Vagina (tissue), 2 donors: ENCODE measurements around the gene KMT2E. TPM values are rescaled to one million over a fixed set of nuclear protein-coding genes. Genes with fewer than 3 reads are reported as not detected.

Experiments
- DNase-seq, 2 donors: peaks; one replicate each; pipeline ENCODE4 v3.0.0-alpha.2; 2017; ENCODE audit errors: extremely low spot score in 2 of 2
- H3K27ac ChIP-seq: fragments of 200-600 bp; sonication (generic); one replicate; pipeline ENCODE4 v1.5.1; 2019
- H3K27me3 ChIP-seq: fragments of 200-600 bp; sonication (generic); one replicate; pipeline ENCODE4 v1.5.1; 2019
- H3K36me3 ChIP-seq, 2 donors: fragments of 200-600 bp; sonication (generic); one replicate each; pipeline ENCODE4 v1.5.1; 2017 to 2019
- H3K4me1 ChIP-seq: fragments of 200-600 bp; sonication (generic); one replicate; pipeline ENCODE4 v1.5.1; 2019
- H3K4me3 ChIP-seq, 2 donors: fragments of 200-600 bp; sonication (generic); 1 replicate in 1 of 2; 2 replicates in 1 of 2; pipeline ENCODE4 v1.5.1; 2016 to 2019
- H3K9me3 ChIP-seq: fragments of 200-600 bp; sonication (generic); one replicate; pipeline ENCODE4 v1.5.1; 2019
- CTCF ChIP-seq, 3 experiments: fragments of 450-650 bp in 2 of 3; fragments of 200-600 bp in 1 of 3; sonication (generic) in 1 of 3; IDR thresholded peaks; one replicate each; pipeline ENCODE4 v1.5.1; 2017 to 2019; ENCODE audit warnings: antibody characterized with exemption in 3 of 3, mild to moderate bottlenecking in 2 of 3, moderate library complexity in 2 of 3
- POLR2A ChIP-seq, 2 donors: fragments of 450-650 bp; IDR thresholded peaks; one replicate each; pipeline ENCODE4 v1.6.1; 2017; ENCODE audit warnings: antibody characterized with exemption in 2 of 2, mild to moderate bottlenecking in 2 of 2, moderate library complexity in 2 of 2
- POLR2AphosphoS5 ChIP-seq, 2 donors: sonication (generic); formaldehyde crosslinking; IDR thresholded peaks; one replicate each; pipeline ENCODE4 v1.9.0; 2017; ENCODE audit warnings: antibody characterized with exemption in 2 of 2, mild to moderate bottlenecking in 2 of 2, low read depth in 1 of 2; ENCODE audit not compliant: insufficient read depth in 1 of 2
- intact Hi-C: fragments of 100-400 bp; cut with DNase I; formaldehyde crosslinking; loops from one replicate; pipeline ENCODE4 v1.15.1; 2023
- total RNA-seq: library from RNA; depleted of rRNA; stranded (reverse); fragments of >200 nt; gene quantifications from one replicate; pipeline ENCODE4 v1.2.3, GENCODE V29; 2016

Gene KMT2E
- total RNA-seq, 1 donor from 2014 or later, result 98.7 TPM

GRCh38 chr7:105073143-105073542 is 59.1 kb downstream of the KMT2E start:
- Histone ChIP-seq H3K36me3 (peaks cover 0 to 56% of the 10 kb centered on the region in 2 donors), H3K4me3 (no peak overlapping the region), H3K4me1 (no peaks in the 10 kb centered on the region), H3K27ac (no peak overlapping the region), H3K9me3 (no peaks in the 10 kb centered on the region), H3K27me3 (no peaks in the 10 kb centered on the region)
- no peak for TF ChIP-seq POLR2AphosphoS5 (IDR thresholded peaks at IDR 0.05; ENCODE audit: insufficient read depth in 1 of 2, low read depth in 1 of 2)
- TF ChIP-seq POLR2A (IDR thresholded peaks at IDR 0.05), result no peak
- TF ChIP-seq CTCF (IDR thresholded peaks at IDR 0.05), result no peak
- intact Hi-C loops, result no loop called here
- DNase-seq, result no peak

GRCh38 chr7:105079348-105079747 is 65.3 kb downstream of the KMT2E start:
- H3K4me1 ChIP-seq, result peaks cover 8% of the 10 kb centered on the region

GRCh38 chr7:105084581-105084980 is 70.6 kb downstream of the KMT2E start:
- no peak for DNase-seq
- Histone ChIP-seq H3K27me3 (no peaks in the 10 kb centered on the region), H3K36me3 (peaks cover 0 to 46% of the 10 kb centered on the region in 2 donors), H3K9me3 (no peaks in the 10 kb centered on the region), H3K4me3 (no peak overlapping the region), H3K27ac (no peak overlapping the region), H3K4me1 (peaks cover 8% of the 10 kb centered on the region)
- no peak for TF ChIP-seq POLR2A (IDR thresholded peaks at IDR 0.05)
- TF ChIP-seq POLR2AphosphoS5 (IDR thresholded peaks at IDR 0.05; ENCODE audit: insufficient read depth in 1 of 2, low read depth in 1 of 2), result no peak
- no peak for TF ChIP-seq CTCF (IDR thresholded peaks at IDR 0.05)
- intact Hi-C loops, result no loop called here

More at GRCh38 chr7:105079348-105079747, 65.3 kb downstream of the KMT2E start:
- TF ChIP-seq CTCF (IDR thresholded peaks at IDR 0.05) (no peak), POLR2AphosphoS5 (IDR thresholded peaks at IDR 0.05; ENCODE audit: insufficient read depth in 1 of 2, low read depth in 1 of 2) (no peak), POLR2A (IDR thresholded peaks at IDR 0.05) (no peak)
- Histone ChIP-seq H3K36me3 (peaks cover 0 to 79% of the 10 kb centered on the region in 2 donors), H3K9me3 (no peaks in the 10 kb centered on the region), H3K27ac (no peak overlapping the region), H3K4me3 (no peak overlapping the region), H3K27me3 (no peaks in the 10 kb centered on the region)
- no peak for DNase-seq
- intact Hi-C loops, result no loop called here

- H3K4me3 ChIP-seq, result no peak overlapping the region
These were observed 72.8 kb downstream of the KMT2E start for GRCh38 chr7:105086850-105087249.

More at GRCh38 chr7:105086850-105087249, 72.8 kb downstream of the KMT2E start:
- intact Hi-C loops, result no loop called here
- Histone ChIP-seq H3K27me3 (no peaks in the 10 kb centered on the region), H3K4me1 (peaks cover 14% of the 10 kb centered on the region), H3K27ac (no peak overlapping the region), H3K36me3 (peaks cover 0 to 52% of the 10 kb centered on the region in 2 donors), H3K9me3 (no peaks in the 10 kb centered on the region)
- no peak for TF ChIP-seq POLR2AphosphoS5 (IDR thresholded peaks at IDR 0.05; ENCODE audit: insufficient read depth in 1 of 2, low read depth in 1 of 2)
- TF ChIP-seq POLR2A (IDR thresholded peaks at IDR 0.05), result no peak
- no peak for TF ChIP-seq CTCF (IDR thresholded peaks at IDR 0.05)
- DNase-seq, result no peak
